Body of pancreas (tissue), 4 donors: ENCODE measurements around the gene USP32. TPM values are rescaled to one million over a fixed set of nuclear protein-coding genes. Genes with fewer than 3 reads are reported as not detected.
"Not testable (repeated sequence)": the region's sequence is repeated elsewhere in the genome, so short reads cannot be mapped to it uniquely, and the experiment has no call there.

ENCODE experiments used
- ATAC-seq: fragments of 150-250 bp; one replicate; pipeline ENCODE4 v1.9.1; 2016
- DNase-seq, 4 donors: peaks; one replicate each; pipeline ENCODE4 v3.0.0-alpha.2; 2019
- H3K27ac ChIP-seq, 4 donors: fragments of 200-600 bp; sonication (generic); 1 replicate in 3 of 4; 2 replicates in 1 of 4; pipeline versions ENCODE4 v1.5.1 to v1.6.1; 2016 to 2019; ENCODE audit warnings: mild to moderate bottlenecking in 1 of 4, mixed read lengths in 1 of 4, moderate library complexity in 1 of 4
- H3K27me3 ChIP-seq, 2 donors: fragments of 200-600 bp; sonication (generic); one replicate each; pipeline ENCODE4 v1.6.0; 2016; ENCODE audit warnings: mild to moderate bottlenecking in 1 of 2
- H3K36me3 ChIP-seq, 2 donors: fragments of 200-600 bp; sonication (generic); replicated peaks in 1 of 2; 2 replicates each; pipeline ENCODE4 v1.5.1; 2016; ENCODE audit warnings: low read depth in 2 of 2; ENCODE audit not compliant: insufficient read depth in 1 of 2
- H3K4me1 ChIP-seq: fragments of 200-600 bp; sonication (generic); one replicate; pipeline ENCODE4 v1.6.0; 2016
- H3K4me3 ChIP-seq, 2 donors: fragments of 200-600 bp; sonication (generic); 1 replicate in 1 of 2; 2 replicates in 1 of 2; pipeline ENCODE4 v1.5.1; 2016 to 2019
- H3K9me3 ChIP-seq, 3 donors: fragments of 200-600 bp; sonication (generic); 1 replicate in 2 of 3; 2 replicates in 1 of 3; pipeline ENCODE4 v1.5.1; 2016
- POLR2A ChIP-seq, 3 donors: fragments of 450-650 bp; IDR thresholded peaks; one replicate each; pipeline ENCODE4 v1.6.1; 2016; ENCODE audit warnings: antibody characterized with exemption in 3 of 3, mild to moderate bottlenecking in 2 of 3
- WGBS, 2 donors: methylation state at CpG; one replicate each; pipeline ENCODE4 v1.1.5; 2017; 5-methylcytosine and 5-hydroxymethylcytosine counted together
- intact Hi-C: fragments of 100-400 bp; cut with DNase I; formaldehyde crosslinking; loops from one replicate; pipeline ENCODE4 v1.15.1; 2023
- total RNA-seq, 2 donors: library from RNA; depleted of rRNA; stranded (reverse); fragments of >200 nt; gene quantifications; one replicate each; pipeline ENCODE4 v1.1.0, GENCODE V29; 2016
- TF ChIP-seq, protein P1 (sequence below), 7 experiments: fragments of 450-650 bp in 4 of 7; fragments of 200-600 bp in 3 of 7; sonication (generic) in 3 of 7; IDR thresholded peaks; one replicate each; pipeline ENCODE4 v1.5.1; 2016 to 2019; ENCODE audit warnings: antibody characterized with exemption in 7 of 7

USP32 gene
- total RNA-seq, 2 donors from 2014 or later: 15.8 to 19.7 TPM

DNA sequence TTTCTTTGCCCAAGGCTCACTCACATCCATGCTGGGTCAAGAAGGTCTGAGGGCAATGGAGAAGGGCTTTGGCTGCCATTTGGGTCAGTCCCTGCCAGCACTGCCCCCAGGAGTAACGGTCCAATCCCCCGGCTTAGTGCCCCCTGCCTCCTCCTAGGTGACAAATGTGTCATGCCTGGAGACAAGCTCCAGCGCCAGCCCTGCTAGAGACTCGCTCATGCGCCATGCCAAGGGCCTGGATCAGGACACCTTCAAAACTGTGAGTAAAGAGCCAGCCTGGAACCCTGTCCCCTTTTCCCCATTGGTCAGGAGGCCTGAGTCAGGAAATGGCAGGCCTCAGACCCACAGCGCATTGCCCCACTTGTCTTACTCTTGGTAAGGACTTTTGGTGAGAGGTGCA, 33.7 kb upstream of the USP32 start:
- DNase-seq (no peak), ATAC-seq (no peak)
- WGBS, 2 donors: 84% methylated on average over 6 of the region's 6 CpGs; no CpG with 5 or more reads in 1 of the 2 donors
- no peaks in the 10 kb centered on the region for H3K9me3 ChIP-seq
- H3K27ac ChIP-seq: no peak overlapping the region
- no peaks in the 10 kb centered on the region for H3K27me3 ChIP-seq
- no peaks in the 10 kb centered on the region for H3K36me3 ChIP-seq
- TF ChIP-seq POLR2A (IDR thresholded peaks at IDR 0.05): no peak
- TF ChIP-seq, protein P1, sequence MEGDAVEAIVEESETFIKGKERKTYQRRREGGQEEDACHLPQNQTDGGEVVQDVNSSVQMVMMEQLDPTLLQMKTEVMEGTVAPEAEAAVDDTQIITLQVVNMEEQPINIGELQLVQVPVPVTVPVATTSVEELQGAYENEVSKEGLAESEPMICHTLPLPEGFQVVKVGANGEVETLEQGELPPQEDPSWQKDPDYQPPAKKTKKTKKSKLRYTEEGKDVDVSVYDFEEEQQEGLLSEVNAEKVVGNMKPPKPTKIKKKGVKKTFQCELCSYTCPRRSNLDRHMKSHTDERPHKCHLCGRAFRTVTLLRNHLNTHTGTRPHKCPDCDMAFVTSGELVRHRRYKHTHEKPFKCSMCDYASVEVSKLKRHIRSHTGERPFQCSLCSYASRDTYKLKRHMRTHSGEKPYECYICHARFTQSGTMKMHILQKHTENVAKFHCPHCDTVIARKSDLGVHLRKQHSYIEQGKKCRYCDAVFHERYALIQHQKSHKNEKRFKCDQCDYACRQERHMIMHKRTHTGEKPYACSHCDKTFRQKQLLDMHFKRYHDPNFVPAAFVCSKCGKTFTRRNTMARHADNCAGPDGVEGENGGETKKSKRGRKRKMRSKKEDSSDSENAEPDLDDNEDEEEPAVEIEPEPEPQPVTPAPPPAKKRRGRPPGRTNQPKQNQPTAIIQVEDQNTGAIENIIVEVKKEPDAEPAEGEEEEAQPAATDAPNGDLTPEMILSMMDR (IDR thresholded peaks at IDR 0.05): no peak
- no peak overlapping the region for H3K4me3 ChIP-seq
- peaks cover 10% of the 10 kb centered on the region for H3K4me1 ChIP-seq
- intact Hi-C loops: loop anchor here (10.0 kb wide), 1 partner anchor 321 kb away; no protein-coding TSS in a partner anchor

DNA sequence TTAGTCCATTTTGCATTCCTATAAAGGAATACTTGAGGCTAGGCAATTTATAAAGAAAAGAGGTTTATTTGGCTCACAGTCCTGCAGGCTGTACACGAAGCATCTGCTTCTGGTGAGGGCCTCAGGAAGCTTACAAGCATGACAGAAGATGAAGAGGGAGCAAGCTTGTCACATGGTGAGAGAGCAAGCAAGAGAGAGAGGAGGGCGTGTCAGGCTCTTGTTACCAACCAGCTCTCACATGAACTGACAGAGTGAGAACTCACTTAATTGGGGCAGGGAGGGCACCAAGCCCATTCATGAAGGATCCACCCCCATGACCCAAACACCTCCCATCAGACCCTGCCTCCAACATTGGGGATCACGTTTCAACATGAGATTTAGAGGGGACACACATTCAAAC, 31.9 kb upstream of the USP32 start:
- ATAC-seq (no peak), DNase-seq (no peak)
- Histone ChIP-seq H3K27me3 (no peaks in the 10 kb centered on the region), H3K9me3 (no peaks in the 10 kb centered on the region), H3K4me3 (no peak overlapping the region), H3K36me3 (no peaks in the 10 kb centered on the region), H3K4me1 (peaks cover 10% of the 10 kb centered on the region), H3K27ac (no peak overlapping the region)
- TF ChIP-seq, protein P1 (IDR thresholded peaks at IDR 0.05): no peak
- TF ChIP-seq POLR2A (IDR thresholded peaks at IDR 0.05): no peak
- intact Hi-C loops: loop anchor here (10.0 kb wide), 1 partner anchor 319 kb away; no protein-coding TSS in a partner anchor
- WGBS, 2 donors: 74 to 78% methylated on average over 3 of the region's 3 CpGs

DNA sequence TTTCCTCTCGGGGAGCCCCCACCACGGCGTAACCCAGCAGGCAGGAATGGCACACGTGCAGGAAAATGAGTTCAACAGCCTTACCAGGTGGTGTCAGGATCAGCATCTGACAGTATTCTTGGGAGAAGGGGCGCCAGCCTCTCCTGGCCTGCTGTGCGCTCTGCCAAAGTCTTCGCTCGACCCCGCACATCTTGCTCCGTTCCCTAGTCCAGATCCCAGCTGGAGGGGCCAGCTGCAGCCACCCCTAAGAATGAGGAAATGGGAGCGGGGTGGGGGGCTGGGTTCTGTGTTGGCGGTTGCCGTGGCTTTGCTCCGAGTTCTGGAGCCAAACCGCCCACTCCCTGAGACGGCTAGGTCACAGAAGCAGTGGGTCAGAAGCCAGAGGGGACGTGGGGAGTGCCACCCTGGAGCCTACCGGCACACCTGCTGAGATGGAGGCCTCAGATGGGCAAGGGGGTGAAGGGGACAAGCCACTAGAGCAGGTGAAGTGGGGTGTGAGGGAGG, 30.3 kb upstream of the USP32 start, which contains the start of gene CHCT1:
Gene CHCT1, plus strand, starts transcription at position 328 of the 504 bp plus-strand sequence. Its CDS starts 104 bp downstream, at position 432.
- Histone ChIP-seq H3K4me1 (peaks cover 10% of the 10 kb centered on the region), H3K9me3 (no peaks in the 10 kb centered on the region), H3K27me3 (no peaks in the 10 kb centered on the region), H3K4me3 (peak within 1 kb of the TSS; percentile 1 to 17), H3K27ac (peak within 1 kb of the TSS in 1 of 4 donors; percentile 24), H3K36me3 (no peaks in the 10 kb centered on the region)
- DNase-seq (no peak), ATAC-seq (no peak)
- 79 to 86% methylated on average over 18 of the region's 18 CpGs for WGBS, 2 donors
- no peak for TF ChIP-seq POLR2A (IDR thresholded peaks at IDR 0.05)
- TF ChIP-seq, protein P1 (IDR thresholded peaks at IDR 0.05): no peak
- intact Hi-C loops: loop anchor here (10.0 kb wide), 1 partner anchor 317 kb away; no protein-coding TSS in a partner anchor

DNA sequence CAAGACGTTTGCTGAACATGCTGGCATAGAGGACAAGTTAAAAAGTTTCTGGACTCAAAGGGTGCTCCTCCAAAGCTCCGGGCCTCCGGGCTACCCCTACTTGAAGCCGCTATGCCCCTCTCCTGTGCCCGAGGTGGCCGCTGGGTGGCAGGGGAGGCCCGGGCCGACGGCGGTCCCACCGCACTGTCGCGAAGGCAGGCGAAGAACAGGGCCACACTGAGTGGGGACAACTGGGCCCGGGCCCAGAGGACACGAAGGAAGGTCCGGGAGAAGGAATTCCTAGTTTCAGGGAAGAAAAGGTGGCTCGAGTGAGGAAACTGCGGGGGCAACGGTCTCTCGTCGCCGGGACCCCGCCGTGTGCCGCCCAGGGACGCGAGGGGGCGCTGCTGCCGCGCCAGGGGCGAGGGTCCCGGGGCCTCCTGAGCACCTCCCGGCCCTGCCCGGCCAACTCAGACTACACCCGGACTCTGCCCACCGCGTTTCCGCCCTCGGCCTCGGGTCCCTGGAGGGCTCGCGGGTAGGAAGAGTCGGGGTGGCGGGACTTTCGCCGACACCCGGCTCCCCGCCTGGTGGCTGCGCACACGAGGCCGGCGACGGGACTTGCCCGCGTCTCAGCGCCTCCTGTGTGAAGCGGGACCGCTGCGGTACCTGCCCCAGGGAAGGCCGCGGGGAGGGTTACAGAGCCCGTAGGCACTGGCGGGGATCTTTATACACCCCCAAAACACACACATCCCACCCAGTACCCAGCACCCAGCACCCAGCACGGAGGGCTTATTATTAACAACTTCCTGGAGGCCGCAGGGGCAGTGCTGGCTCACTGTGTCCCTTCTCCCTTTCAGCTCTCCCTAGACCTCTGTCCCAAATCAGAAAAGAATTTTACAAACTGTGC, 29.6 kb upstream of the USP32 start:
- H3K27ac ChIP-seq: peak overlapping the region in 1 of 4 donors; percentile 24
- intact Hi-C loops: loop anchor here (10.0 kb wide), 1 partner anchor 317 kb away; no protein-coding TSS in a partner anchor
- peak overlapping the region; percentile 1 to 17 for H3K4me3 ChIP-seq
- peaks cover 10% of the 10 kb centered on the region for H3K4me1 ChIP-seq
- WGBS, 2 donors: 2 to 5% methylated on average over 10 to 66 of the region's 66 CpGs
- H3K27me3 ChIP-seq: no peaks in the 10 kb centered on the region
- no peaks in the 10 kb centered on the region for H3K9me3 ChIP-seq
- H3K36me3 ChIP-seq: no peaks in the 10 kb centered on the region
- peak; percentile 65 to 74 (median 70) for DNase-seq
- TF ChIP-seq, protein P1 (IDR thresholded peaks at IDR 0.05): peak; percentile 72 to 99 (median 88)
- TF ChIP-seq POLR2A (IDR thresholded peaks at IDR 0.05): peak in 1 of 3 donors; percentile 35
- ATAC-seq: peak; percentile 93

DNA sequence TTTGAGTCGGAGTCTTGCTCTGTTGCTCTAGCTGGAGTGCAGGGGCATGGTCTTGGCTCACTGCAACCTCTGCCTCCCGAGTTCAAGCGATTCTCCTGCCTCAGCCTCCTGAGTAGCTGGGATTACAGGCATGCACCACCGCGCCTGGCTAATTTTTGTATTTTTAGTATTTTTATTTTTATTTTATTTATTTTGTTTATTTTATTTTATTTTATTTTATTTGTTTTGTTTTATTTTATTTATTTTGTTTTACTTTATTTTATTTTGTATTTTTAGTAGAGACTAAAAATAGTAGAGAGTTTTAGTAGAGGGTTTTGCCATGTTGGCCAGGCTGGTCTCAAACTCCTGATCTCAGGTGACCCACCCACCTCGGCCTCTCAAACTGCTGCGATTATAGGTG, 27.9 kb upstream of the USP32 start:
- not testable (repeated sequence) for H3K27ac ChIP-seq, H3K4me3 ChIP-seq, H3K36me3 ChIP-seq, H3K9me3 ChIP-seq, DNase-seq, H3K27me3 ChIP-seq, ATAC-seq
- 83 to 87% methylated on average over 7 of the region's 7 CpGs for WGBS, 2 donors
- intact Hi-C loops: loop anchor here (10.0 kb wide), 1 partner anchor 315 kb away; no protein-coding TSS in a partner anchor
- H3K4me1 ChIP-seq: peaks cover 10% of the 10 kb centered on the region

DNA sequence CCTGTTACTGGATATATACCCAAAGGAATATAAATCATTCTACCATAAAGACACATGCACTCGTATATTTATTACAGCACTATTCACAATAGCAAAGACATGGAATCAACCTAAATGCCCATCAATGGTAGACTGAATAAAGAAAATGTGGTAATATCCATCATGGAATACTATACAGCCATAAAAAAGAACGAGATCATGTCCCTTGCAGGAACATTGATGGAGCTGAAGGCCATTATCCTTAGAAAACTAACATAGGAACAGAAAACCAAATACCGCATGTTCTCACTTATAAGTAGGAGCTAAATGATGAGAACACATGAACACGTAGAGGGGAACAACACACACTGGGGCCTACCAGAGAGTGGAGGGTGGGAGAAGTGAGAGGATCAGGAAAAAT, 27.1 kb upstream of the USP32 start:
- intact Hi-C loops, H3K27me3 ChIP-seq, H3K27ac ChIP-seq, H3K36me3 ChIP-seq, H3K9me3 ChIP-seq, ATAC-seq, DNase-seq, H3K4me3 ChIP-seq: not testable (repeated sequence)
- WGBS, 2 donors: 82 to 89% methylated on average over 4 of the region's 4 CpGs
- peaks cover 10% of the 10 kb centered on the region for H3K4me1 ChIP-seq
